Spleen (tissue), 7 donors: Measurements from ENCODE around the gene NCOA1.

Source experiments
- POLR2AphosphoS5 ChIP-seq, 3 donors: sonication (generic); formaldehyde crosslinking; IDR thresholded peaks; one replicate each; pipeline ENCODE4 v1.5.1; 2017; ENCODE audit warnings: antibody characterized with exemption in 3 of 3
- TF ChIP-seq, protein P1 (sequence below), 11 experiments: fragments of 200-600 bp in 7 of 11; fragments of 450-650 bp in 4 of 11; sonication (generic) in 4 of 11; IDR thresholded peaks in 8 of 11; conservative IDR thresholded peaks in 3 of 11; 1 replicate in 7 of 11; 2 replicates in 4 of 11; pipeline versions ENCODE4 v1.4.0 to v1.8.0; 2016 to 2021; ENCODE audit warnings: antibody characterized with exemption in 11 of 11, inconsistent platforms in 4 of 11, mild to moderate bottlenecking in 1 of 11
- donor health status: DM: no; HTN: no; CAD: no; lungs with moderate emphysema.
- donor health status: DM: no; HTN: no; CAD: no.
- donor health status: DM: no; HTN: no; CAD: no.

DNA sequence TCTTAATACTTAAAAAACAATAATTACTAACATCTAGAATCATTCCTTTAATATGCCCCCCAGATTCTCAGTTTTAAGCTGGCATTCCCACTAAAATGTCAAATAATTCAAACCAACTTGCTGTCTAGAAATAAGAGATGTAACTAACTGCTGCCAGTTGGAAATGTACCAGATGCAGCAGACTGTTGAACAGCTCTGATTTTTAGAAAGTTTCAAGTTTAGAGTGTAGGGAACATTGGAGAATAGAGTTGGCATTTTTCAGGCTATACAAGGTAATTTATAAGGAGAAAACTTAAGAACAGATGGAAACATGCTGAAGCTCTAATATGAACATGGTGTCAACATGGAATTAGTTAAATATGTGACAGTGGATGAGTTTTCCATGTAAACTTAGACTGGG, 200.8 kb downstream of the NCOA1 start:
- TF ChIP-seq, protein P1, sequence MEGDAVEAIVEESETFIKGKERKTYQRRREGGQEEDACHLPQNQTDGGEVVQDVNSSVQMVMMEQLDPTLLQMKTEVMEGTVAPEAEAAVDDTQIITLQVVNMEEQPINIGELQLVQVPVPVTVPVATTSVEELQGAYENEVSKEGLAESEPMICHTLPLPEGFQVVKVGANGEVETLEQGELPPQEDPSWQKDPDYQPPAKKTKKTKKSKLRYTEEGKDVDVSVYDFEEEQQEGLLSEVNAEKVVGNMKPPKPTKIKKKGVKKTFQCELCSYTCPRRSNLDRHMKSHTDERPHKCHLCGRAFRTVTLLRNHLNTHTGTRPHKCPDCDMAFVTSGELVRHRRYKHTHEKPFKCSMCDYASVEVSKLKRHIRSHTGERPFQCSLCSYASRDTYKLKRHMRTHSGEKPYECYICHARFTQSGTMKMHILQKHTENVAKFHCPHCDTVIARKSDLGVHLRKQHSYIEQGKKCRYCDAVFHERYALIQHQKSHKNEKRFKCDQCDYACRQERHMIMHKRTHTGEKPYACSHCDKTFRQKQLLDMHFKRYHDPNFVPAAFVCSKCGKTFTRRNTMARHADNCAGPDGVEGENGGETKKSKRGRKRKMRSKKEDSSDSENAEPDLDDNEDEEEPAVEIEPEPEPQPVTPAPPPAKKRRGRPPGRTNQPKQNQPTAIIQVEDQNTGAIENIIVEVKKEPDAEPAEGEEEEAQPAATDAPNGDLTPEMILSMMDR (IDR thresholded peaks at IDR 0.05 in 8 of 11, conservative IDR thresholded peaks at IDR 0.05 in 3 of 11), result no peak
- no peak for TF ChIP-seq POLR2AphosphoS5 (IDR thresholded peaks at IDR 0.05)
